ENCODE results near the gene MTHFSD.
A peak's percentile ranks its signal among the peaks of the same experiment; 100 is the strongest.

The MTHFSD gene

DNA sequence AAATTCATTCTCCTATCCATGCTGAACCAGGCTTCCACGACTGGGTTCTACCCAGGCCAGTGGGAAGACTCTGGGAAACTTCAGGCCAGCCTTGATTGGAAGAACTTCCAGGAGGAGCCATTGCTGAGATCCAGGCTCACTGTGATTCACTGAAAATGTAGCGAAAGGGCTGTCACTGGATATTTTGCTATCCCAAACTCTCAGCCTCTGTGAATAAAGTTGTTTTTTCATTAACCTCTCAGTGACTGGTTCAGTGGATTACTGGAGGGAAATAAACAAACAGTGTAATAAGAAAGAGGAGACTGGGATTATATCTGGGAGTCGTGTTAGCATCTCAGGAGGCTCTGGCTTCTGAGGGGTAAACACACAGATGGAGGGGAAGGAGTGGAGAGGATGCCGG, 26.4 kb upstream of the MTHFSD start:
- no peak for DNase-seq

DNA sequence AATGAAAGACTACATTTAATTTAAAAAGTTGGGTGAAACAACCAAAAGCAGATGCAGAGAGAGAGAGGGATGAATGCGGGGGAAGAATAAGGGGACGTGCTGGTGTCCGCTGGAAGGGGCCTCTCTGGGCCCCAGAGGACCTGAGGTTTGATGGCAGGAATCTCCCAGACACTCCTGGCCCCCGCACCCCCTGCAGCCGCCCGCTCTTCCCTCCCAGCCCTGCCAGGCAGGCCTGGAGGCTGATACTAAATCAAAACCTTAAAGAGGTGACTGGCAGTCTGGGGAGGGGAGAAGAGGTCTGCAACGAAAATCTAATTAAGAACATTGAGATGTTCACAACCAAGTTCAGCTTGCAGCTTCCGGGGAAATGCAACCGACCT, 25.7 kb upstream of the MTHFSD start:
- no peak for DNase-seq

DNA sequence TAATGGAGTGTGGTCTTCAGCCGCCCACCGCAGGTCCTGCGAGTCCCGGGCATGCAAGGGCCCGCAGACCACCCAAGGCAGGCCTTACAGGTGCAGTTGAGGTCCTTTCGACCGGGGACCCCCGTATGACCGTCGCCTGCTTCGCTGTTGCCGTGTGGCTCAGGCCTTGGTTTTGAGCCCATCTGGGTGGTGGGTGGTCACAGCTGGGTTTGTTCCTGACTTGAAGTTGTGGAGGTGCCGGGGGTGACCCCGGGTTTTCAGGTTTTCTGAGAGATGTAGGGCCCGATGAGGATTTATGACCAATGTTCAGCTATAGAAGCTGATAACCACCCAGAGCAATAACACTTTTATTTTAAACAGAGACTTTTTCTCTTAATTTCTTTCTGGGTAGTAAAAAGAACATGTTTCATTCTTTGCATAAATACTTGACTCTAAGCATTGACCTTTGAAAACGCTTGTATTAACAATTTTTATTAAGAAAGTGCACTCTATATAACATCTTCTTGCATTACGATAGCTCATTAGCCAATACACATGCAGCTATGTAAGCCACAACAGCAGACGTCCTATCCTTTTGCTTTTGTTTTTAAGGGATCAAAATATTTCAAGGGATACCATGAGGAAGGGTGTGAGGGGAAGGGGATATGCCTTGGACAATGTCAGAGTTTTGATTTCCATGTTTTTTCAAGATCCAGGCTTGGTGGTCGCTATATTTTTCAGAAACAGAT, 25.2 kb upstream of the MTHFSD start:
- no peak for DNase-seq

DNA sequence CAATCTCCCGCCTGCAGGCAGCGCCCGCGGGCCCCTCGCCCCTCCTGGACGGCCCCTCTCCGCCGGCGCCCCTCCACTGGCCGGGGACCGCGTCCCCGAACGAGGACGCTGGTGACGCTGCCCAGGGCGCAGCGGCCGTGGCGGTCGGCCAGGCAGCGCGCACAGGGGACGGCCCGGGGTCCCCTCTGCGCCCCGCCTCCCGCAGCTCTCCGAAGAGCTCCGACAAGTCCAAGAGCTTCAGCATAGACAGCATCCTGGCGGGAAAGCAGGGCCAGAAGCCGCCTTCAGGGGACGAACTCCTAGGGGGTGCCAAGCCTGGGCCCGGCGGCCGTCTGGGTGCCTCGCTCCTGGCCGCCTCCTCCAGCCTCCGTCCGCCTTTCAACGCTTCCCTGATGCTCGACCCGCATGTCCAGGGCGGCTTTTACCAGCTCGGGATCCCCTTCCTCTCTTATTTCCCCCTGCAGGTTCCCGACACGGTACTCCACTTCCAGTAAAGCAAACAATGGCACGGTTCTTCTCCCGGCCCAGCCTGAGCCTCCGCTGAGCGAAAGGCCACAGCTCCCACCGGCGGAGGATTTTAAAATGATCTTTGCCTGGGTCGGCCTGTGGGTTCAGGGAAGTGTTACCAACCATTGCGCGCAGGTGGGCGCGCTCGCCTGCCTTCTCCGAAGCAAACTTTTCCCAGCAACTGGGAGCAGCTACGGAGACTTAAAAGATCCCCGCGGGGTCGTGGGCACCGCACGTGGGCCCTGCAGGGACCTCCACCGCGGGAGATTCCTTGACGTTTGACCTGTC, 24.4 kb upstream of the MTHFSD start:
- no peak for DNase-seq

DNA sequence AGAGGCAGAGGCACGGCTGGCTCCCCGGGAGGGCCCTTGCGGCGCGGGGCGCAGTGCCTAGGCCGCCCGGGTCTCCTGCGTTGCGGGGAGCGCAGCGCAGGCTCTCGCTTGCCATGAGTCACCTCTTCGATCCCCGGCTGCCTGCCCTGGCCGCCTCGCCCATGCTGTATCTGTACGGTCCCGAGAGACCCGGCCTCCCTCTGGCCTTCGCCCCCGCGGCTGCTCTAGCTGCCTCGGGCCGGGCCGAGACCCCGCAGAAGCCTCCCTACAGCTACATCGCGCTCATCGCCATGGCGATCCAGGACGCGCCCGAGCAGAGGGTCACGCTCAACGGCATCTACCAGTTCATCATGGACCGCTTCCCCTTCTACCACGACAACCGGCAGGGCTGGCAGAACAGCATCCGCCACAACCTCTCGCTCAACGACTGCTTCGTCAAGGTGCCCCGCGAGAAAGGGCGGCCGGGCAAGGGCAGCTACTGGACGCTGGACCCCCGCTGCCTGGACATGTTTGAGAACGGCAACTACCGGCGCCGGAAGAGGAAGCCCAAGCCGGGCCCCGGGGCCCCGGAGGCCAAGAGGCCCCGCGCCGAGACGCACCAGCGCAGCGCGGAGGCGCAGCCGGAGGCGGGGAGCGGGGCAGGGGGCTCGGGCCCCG, 23.7 kb upstream of the MTHFSD start:
- DNase-seq, result no peak

DNA sequence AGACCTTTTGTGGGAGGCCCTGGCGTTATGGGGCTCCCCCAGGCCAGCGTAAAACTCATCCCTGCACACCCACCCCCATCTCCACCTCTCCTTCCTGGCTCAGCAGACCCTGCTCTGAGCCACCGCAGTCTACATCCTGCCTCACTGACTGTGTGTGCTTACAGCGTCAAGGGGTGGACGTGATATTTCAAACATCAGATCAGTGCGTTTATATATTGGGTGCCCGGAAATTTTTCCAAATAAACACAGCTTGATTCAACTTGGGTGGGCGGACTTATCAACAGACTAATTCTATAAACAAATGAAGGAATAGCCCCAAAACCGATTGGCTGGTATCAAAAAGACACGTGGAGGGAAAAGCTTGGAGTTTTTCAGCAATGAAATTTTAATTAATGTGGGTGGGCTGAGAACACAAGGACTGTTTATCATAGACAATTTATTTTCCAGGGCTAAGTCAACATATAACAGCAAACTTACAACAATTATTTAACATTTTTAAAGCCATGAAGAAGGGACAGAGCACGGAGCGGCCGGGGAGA, 23.1 kb upstream of the MTHFSD start, which contains the start of gene FOXL1:
TSS of gene FOXL1 (plus strand) at position 489 of the 539 bp plus-strand sequence. CDS start 175 bp downstream, outside the sequence.
- DNase-seq, result no peak

DNA sequence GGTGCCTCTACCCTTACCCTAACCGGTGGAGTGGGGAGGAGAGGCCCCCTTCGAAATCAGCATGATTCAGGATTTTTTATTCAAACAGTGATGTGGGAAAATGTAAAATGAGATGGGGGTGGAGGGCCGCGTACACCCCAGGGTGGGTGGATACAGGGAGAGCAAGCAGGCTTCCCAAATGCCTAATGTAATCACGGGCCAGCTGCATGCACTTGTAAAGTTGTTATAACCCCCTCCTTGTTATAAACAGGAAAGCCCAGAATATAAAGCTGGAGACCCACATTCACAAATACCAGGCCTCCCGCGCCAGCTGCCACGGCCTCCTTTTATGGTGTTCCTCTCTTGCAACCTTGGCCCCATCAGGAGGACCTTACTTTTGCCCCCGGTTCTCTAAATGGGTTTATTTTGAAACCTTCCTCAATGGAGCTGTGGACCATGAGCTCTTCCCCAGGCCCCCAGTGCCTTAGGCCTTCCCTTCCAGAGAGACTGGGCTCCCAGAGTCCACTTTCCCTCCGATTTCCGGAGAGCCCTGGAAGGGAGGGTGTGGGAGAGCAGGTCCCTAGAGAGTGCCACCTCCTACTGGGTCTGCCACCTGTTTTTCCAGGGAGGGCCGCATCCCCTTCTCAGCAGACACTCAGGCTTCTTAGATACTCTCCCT, 22.4 kb upstream of the MTHFSD start:
- no peak for DNase-seq

DNA sequence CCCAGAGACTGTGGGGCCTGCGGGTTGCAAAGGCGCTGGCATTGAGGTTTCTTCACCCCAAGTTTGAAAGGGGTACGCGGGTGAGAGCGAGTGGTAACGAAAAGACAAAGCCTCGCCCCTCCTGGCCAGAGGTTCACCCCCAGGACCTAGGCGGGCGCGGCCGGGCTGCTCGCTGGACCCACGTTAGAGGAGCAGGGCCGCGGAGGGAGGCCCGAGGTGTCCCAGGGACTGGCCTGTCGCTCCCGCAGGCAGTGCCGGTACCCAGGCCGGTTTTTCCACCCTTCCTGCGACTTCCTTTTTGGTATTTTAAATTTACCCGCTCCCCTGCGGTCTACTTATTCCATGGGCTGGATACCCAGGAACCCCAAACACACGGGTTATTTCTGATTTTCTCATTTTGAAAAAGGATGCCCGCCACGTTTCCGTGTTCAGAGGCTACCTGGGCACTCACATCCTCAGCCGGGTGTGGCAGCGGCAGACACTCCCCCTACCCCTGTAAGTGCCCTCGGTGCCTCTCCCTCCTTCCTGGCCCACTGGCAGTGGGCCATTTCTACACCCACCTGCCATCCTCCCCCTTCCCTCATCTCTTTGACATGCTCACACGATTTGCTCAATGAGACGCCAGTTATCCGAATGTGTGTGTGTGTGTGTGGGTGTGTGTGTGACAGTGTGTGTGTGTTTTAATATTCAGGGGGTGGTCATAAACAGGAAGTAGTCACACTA, 21.7 kb upstream of the MTHFSD start:
- DNase-seq, result peak; percentile 2

DNA sequence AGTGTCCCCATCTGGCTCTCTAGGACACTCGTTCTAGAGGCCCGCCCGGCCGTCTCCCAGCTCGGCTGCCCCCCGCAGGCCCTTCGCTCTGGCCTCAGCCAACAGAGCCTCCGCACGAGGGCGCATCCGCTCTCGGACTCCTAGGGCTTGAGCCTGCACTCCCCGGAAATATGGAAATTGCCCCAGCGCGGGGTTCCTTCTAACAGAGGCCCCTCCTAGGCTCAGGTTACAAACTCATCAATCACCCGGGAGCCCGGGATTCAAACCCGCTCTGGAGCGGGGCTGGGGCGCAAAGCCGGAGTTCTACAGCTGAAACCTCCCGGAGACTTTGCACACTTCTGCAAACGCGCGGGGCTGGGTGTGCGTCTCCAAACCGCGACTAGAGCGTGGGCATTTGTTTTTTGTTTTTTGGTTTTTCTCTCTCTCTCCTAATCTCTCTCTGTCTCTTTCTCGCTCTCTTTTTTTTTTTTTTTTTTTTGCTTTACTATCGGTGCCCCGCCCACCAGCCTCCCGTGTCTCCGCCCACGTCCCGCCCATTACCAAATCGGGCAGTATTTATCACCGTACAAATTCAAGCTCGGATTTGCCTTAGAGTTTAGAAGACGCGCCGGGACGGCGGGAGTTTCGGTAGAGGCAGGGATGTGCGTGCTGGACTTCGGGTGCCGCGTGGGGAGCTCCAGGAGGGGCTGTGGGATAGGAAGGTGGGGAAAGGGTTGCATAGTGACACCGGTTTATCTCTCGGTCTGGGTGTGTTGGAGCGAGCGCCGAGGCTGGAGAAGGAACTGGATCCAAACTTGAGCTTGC, 20.9 kb upstream of the MTHFSD start:
- DNase-seq, result no peak

DNA sequence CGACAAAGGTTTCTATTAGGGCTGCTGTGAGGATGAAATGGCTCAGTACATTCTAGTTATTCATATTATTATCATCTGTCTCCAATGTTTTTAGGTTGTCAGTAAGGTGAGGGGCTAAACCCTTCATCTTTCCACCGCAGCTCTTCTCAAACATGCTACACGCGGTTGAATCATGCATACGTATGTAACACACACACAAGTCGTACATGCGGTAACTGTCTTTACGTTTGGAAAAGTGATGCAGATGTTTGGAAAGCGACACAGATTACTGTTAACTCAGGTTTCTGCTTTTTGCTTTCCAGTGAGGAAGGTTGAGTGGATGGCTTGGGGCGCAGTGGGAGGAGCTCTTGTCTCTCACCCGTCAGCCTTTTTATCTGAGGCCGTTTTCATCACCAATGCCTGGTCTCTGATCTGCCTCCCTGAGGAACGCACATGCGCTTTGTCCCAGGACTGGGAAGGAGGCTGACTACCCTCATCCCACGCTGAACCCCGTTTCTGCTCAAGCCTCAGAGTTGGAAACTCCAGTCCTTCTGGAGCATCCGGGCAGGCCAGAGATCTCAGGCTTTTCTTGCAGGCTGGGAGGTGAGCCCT, 20.2 kb upstream of the MTHFSD start:
- no peak for DNase-seq

DNA sequence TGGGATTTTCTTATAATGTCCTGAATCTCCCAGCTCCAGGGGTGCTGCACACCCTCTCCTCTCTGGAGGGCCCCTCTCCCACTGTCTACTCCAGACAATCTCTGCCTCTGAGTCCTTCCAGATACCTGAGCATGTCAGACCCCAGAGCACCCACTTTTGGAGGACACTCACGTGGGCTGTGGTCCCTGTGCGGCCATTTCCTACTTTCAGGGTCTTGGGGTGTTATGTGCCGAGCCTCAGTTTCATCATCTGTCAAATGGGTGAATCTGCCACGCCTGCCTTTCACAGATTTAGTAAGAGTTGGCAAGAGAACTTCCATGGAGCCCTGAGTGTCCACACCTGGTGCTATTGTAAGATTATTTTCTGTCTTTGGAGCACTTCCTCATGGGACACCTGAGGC, 19.6 kb upstream of the MTHFSD start:
- DNase-seq, result no peak

DNA sequence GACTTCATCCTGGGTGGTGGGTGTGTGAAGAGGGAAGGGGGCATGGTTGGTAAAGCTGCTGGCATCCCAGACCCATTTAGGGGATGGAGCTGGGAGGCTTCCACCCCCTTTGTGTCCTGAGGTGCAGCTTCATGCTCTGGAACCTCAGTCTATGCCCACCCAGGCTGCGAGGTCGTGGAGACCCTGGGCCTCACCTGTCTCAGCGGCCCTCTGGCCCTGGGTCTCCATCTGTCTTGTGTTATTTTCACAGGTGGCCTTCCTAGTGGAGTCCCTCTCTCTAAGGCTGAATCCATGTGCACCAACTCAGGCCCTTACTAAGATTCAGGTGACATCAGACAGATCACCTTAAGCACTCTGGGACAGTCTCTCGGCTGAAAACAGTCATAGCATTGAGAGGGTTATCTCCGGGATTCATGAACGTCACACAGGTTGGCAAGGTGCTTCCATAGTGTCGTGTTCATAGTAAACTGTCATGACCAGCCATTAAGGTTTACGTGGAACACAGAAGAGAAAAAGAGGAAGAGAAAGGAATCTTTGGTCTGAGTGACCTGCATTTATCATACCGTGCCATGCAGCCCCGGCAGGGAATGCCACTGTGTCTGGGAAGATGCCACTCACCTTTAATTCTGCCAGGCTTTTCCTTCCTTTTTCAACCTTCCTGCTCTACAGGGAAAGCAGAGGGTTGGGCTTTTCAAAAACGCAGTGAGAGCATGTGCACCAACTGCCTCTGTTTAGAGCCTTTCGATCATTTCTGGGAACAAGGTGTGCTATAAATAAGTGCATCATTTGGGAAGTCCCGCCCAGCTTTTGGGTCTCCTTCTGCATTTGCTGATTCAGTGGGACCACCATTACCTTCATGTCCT, 18.8 kb upstream of the MTHFSD start:
- DNase-seq, result no peak

DNA sequence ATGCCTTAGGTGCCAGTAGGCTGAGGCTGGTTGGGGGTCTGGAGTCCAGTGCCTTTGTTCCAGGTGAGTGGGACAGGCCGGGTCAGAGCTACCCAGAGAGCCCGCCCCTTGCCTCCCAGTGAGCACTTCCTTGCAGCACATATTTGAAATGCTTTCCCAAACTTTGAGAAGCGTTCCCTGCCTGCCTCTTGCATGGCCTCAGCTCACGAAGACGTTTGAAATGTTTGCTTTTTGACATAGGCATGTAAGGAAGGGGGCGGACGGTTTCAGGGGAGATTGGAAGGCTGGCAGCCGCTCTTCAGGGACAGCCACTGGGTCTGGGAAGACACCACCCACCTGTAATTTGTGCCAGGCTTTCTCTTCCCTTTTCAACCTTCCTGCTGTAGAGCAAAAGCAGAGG, 18.2 kb upstream of the MTHFSD start:
- DNase-seq, result no peak

DNA sequence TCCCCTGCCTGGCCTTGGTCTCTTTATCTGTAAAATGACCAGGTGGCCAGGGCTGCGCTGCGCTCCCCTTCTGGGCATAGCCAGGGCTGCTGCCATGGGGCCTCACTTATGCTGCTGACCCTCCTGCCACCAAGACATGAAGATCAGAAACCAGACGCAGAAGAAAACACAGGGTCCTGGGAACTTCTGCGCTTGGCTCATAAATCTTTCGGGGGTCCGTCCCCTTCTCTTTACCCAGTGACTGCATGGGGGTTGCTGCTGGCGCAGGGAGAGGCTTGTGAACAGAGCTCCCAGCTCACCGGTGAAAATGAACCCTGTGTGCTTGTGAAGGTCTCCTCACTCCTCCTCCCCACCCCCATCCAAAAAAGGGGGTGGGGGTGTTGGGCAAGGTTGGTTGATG, 17.6 kb upstream of the MTHFSD start:
- DNase-seq, result no peak

DNA sequence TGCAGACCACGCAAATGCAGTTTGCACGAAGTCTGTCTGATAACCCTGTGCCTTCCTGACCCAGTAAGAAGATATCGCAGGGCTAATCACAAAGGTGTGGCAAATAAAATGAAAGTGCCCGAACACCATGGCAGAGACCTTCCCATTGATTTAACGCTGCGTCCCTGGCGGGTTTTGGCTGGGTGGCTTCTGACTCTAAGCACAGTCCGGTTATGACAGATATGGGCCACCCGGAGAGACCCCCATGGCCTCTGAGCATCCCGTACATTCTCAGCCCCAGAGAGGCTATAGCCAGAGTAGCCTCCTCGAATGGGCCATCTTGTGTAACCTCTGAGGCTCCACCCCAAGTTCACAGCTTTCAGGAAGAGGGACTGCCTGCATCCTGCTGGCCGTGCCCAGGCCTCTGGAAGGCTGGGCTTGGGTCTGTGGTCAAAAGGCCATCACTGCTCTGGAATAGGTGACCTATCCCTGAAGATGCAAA, 17.0 kb upstream of the MTHFSD start:
- no peak for DNase-seq

DNA sequence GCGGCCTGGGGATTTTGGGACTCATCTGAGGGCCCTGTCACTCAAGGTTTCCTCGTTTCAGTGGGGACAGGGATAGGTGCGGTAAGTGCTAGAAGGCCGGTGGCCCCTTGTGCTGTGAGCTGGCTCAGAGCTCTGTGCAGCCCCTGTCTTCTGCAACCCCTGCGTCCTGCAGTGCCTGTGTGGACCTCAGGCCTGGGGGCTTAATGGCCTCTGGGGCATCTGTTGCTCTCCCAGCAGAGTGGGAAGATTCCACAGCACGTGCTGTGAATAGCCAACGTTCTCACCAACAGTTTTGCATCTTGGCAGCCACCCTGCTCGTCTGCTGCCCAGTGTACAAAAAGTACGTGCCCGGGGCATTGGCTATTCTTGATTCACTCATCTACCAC, 16.5 kb upstream of the MTHFSD start:
- no peak for DNase-seq

DNA sequence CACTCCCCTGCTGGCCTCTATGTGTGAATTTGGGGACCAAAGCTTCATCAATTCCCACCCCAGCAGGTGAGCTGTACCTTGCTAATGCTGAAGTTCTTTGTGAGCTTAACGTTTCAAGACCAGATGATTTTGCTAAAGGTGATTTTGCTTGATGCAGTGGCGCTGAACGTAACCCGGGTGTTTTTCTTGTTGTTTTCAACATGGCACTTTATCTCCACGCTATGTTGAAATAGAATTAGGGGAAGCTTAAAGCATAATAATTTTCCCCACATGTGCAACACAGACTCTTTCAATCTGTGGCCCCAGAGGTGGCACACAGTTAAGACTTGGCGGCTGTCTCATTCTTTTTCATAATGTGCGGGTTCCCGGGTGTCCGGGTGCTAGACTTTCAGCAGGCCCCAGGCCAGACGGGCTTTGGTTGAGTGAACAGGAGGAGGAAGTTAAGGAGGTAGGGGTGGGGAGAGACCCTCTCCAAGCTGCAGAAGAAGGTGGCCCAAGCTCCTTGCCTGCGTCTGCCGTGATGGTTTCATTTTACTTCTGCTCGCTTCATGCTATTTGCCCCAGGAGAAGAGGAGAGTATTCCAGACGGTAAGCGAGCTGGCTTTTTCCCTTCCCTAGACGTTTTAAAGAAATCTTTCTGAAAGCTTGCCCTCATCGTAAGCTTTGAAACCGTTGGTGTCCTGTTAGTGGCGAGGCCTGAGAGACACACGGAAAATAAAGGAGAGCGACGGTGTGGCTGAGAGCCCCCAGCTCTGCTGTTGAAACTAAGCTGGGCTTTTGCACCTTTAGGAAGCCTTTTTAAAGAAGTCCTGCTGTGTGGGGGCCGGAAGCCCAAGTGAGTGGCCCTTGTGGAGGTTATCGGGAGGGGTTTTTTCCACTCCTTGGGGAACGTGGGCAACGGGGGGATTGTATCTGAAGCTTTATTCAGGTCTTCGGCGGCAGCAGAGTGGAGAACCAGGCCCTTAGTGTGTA, 15.8 kb upstream of the MTHFSD start:
- no peak for DNase-seq

DNA sequence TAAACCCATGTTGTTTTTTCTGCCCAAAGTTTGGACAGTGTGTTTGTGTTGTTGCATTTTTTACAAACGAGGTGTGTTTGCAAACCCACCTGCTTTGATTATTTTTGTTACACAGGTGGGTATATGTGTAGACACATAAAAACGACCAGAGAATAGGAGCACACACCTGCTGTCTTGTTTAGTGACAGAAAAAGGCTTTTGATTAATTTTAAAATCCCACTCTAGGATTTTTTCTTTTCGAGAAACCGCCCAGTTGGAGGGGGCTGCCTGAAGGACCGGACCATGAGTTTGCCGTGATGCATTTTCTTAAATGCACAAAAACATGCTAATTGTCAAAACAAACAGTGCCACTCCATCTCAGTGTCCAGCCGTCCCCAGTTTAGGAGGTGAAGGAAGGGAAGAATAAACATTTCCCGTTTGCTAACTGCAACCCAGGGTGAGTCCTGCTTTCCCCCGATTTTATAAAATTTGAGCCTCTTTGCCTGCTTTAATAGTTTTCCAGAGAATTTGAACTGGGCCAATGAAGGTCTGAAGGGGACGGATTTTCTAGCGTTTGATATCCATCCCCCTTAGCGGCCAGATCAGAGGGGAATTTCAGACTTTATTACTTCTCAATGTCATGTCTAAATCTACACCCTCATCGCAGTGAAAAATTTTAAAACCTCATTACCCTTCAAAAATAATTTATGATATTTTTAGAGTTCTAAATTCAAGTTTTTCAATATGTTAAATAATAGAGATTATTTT, 14.8 kb upstream of the MTHFSD start:
- DNase-seq, result no peak

Measured in NCI-H345 (cell line).